Fibroblast of lung (primary cell): ENCODE data around the gene SNX15. TPM values are rescaled to one million over a fixed set of nuclear protein-coding genes. Genes with fewer than 3 reads are reported as not detected.
A peak's percentile ranks its signal among the peaks of the same experiment; 100 is the strongest.
"Not testable (repeated sequence)": the region's sequence is repeated elsewhere in the genome, so short reads cannot be mapped to it uniquely, and the experiment has no call there.

Experiments used
- DNase-seq, 2 donors: peaks; one replicate each; pipeline versions ENCODE4 v3.0.0 to v3.0.0-alpha.2; 2010; ENCODE audit warnings: low read depth in 2 of 2
- H2AFZ ChIP-seq: 2 replicates; pipeline ENCODE4 v1.5.1; 2012; ENCODE audit warnings: low read length, control low read depth, inconsistent platforms
- H3K27ac ChIP-seq: 2 replicates; pipeline ENCODE4 v1.5.1; 2011; ENCODE audit warnings: low read length, control low read depth; ENCODE audit not compliant: insufficient read depth
- H3K27me3 ChIP-seq: 2 replicates; pipeline ENCODE4 v1.5.1; 2011; ENCODE audit warnings: mild to moderate bottlenecking, low read length; ENCODE audit not compliant: control insufficient read depth, insufficient read depth
- H3K36me3 ChIP-seq: 2 replicates; pipeline ENCODE4 v1.5.1; 2011; ENCODE audit warnings: low read length; ENCODE audit not compliant: control insufficient read depth, insufficient read depth
- H3K4me1 ChIP-seq: 2 replicates; pipeline ENCODE4 v1.5.1; 2011; ENCODE audit warnings: low read length; ENCODE audit not compliant: control insufficient read depth, insufficient read depth; ENCODE audit errors: extremely low read depth
- H3K4me2 ChIP-seq: 2 replicates; pipeline ENCODE4 v1.5.1; 2011; ENCODE audit warnings: low read length, control low read depth; ENCODE audit not compliant: insufficient read depth; ENCODE audit errors: extremely low read depth
- H3K4me3 ChIP-seq, 4 experiments: fragments of 200-600 bp in 1 of 4; sonication (generic) in 1 of 4; replicated peaks in 1 of 4; 2 replicates each; pipeline ENCODE4 v1.5.1; 2011 to 2016; ENCODE audit warnings: low read length in 4 of 4, low read depth in 3 of 4, mild to moderate bottlenecking in 3 of 4, control low read depth in 2 of 4, inconsistent platforms in 1 of 4, mixed read lengths in 1 of 4; ENCODE audit not compliant: insufficient read depth in 1 of 4; ENCODE audit errors: control extremely low read depth in 1 of 4
- H3K79me2 ChIP-seq: 2 replicates; pipeline ENCODE4 v1.5.1; 2012; ENCODE audit warnings: mild to moderate bottlenecking, low read length, inconsistent platforms; ENCODE audit not compliant: control insufficient read depth, insufficient read depth
- H3K9ac ChIP-seq: 2 replicates; pipeline ENCODE4 v1.5.1; 2011; ENCODE audit warnings: mild to moderate bottlenecking, low read length, control low read depth; ENCODE audit not compliant: insufficient read depth
- H3K9me3 ChIP-seq: 2 replicates; pipeline ENCODE4 v1.5.1; 2012; ENCODE audit warnings: low read depth, low read length; ENCODE audit not compliant: control insufficient read depth, insufficient read depth
- H4K20me1 ChIP-seq: 2 replicates; pipeline ENCODE4 v1.5.1; 2011; ENCODE audit warnings: low read length; ENCODE audit not compliant: control insufficient read depth, insufficient read depth; ENCODE audit errors: extremely low read depth
- CTCF ChIP-seq, 2 donors: IDR thresholded peaks in 1 of 2; conservative IDR thresholded peaks in 1 of 2; 1 replicate in 1 of 2; 2 replicates in 1 of 2; pipeline ENCODE4 v1.5.1; 2011 to 2012; ENCODE audit warnings: low read length in 2 of 2, control low read depth in 1 of 2, inconsistent platforms in 1 of 2, low read depth in 1 of 2, mild to moderate bottlenecking in 1 of 2
- EZH2 ChIP-seq: IDR thresholded peaks from 2 replicates; pipeline ENCODE4 v1.5.1; 2012; ENCODE audit warnings: low read length, control low read depth, mild to moderate bottlenecking; ENCODE audit errors: missing control alignments
- polyA minus RNA-seq: library from RNA; depleted of rRNA, polyadenylated mRNA; stranded (reverse); fragments of >200 nt; gene quantifications from 2 replicates; pipeline ENCODE4 v1.2.3, GENCODE V29; 2011; ENCODE audit warnings: low replicate concordance
- polyA plus RNA-seq, 2 donors: library from polyadenylated mRNA; depleted of rRNA in 1 of 2; stranded (reverse) in 1 of 2; unstranded in 1 of 2; fragments of >200 nt; gene quantifications; 2 replicates each; pipeline ENCODE4 v1.2.1, GENCODE V29; 2011 to 2012; ENCODE audit warnings: missing spikeins in 1 of 2
- total RNA-seq: library from RNA; depleted of rRNA; stranded (reverse); fragments of >200 nt; gene quantifications from 2 replicates; pipeline ENCODE4 v1.2.1, GENCODE V29; 2014

Gene SNX15
- total RNA-seq (11.3 and 14.4 TPM in 2 replicates), polyA plus RNA-seq (10.2 and 15.2 TPM in 2 replicates), polyA minus RNA-seq (24.1 and 40.8 TPM in 2 replicates)
- 15.7 and 23.9 TPM in 2 replicates for polyA plus RNA-seq (2012)

- Histone ChIP-seq H4K20me1 (no peaks in the 10 kb centered on the region), H3K9ac (peak within 1 kb of the TSS; percentile 57), H3K4me3 (peak within 1 kb of the TSS; percentile 65 to 76 (median 69)), H3K9me3 (no peaks in the 10 kb centered on the region), H3K27me3 (no peaks in the 10 kb centered on the region), H3K36me3 (no peaks in the 10 kb centered on the region), H3K79me2 (no peaks in the 10 kb centered on the region), H3K4me2 (peak within 1 kb of the TSS; percentile 90), H3K4me1 (peaks cover 5% of the 10 kb centered on the region), H2AFZ (peak within 1 kb of the TSS; percentile 89), H3K27ac (peak within 1 kb of the TSS; percentile 70)
- TF ChIP-seq EZH2 (no peak), CTCF (conservative IDR thresholded peaks at IDR 0.05 in 1 of 2, IDR thresholded peaks at IDR 0.05 in 1 of 2; ENCODE audit: low read depth in 1 of 2, low read length in 2 of 2) (peak; percentile 58 to 62)
- peak; percentile 97 to 98 for DNase-seq
Measured at GRCh38 chr11:65027213-65028067, at the start of gene SNX15. SNX15 (plus strand) TSS chr11:65027439; CDS start chr11:65027538, 99 bp downstream.

GRCh38 chr11:64983339-64983738 lies 43.9 kb upstream of the SNX15 start:
- H3K9ac ChIP-seq, H4K20me1 ChIP-seq, H3K27ac ChIP-seq, H3K79me2 ChIP-seq, H2AFZ ChIP-seq, H3K36me3 ChIP-seq, DNase-seq, H3K4me3 ChIP-seq, H3K9me3 ChIP-seq, H3K4me1 ChIP-seq, H3K4me2 ChIP-seq, H3K27me3 ChIP-seq: not testable (repeated sequence)

GRCh38 chr11:64987998-64988854 lies 39.0 kb upstream of the SNX15 start:
- Histone ChIP-seq H4K20me1 (no peaks in the 10 kb centered on the region), H3K4me1 (peaks cover 3% of the 10 kb centered on the region), H3K79me2 (no peaks in the 10 kb centered on the region), H3K36me3 (no peaks in the 10 kb centered on the region), H3K4me2 (no peak overlapping the region), H3K9me3 (no peaks in the 10 kb centered on the region), H3K4me3 (no peak overlapping the region), H3K9ac (no peak overlapping the region), H2AFZ (no peak overlapping the region), H3K27ac (no peak overlapping the region), H3K27me3 (no peaks in the 10 kb centered on the region)
- no peak for DNase-seq
- no peak for TF ChIP-seq CTCF (conservative IDR thresholded peaks at IDR 0.05 in 1 of 2, IDR thresholded peaks at IDR 0.05 in 1 of 2; ENCODE audit: low read depth in 1 of 2, low read length in 2 of 2)
- TF ChIP-seq EZH2, result no peak
